ENCODE measurements around the gene ITGA2.

The ITGA2 gene

GRCh38 chr5:53055365-53055764 lies 66.2 kb downstream of the ITGA2 start:
- no peak for DNase-seq (ENCODE audit: low spot score)

- no peak for DNase-seq (ENCODE audit: low spot score)
Measured at GRCh38 chr5:53059281-53059680, 70.1 kb downstream of the ITGA2 start.

- DNase-seq (ENCODE audit: low spot score): no peak
Measured at GRCh38 chr5:53063176-53063575, 74.0 kb downstream of the ITGA2 start.

- no peak for DNase-seq (ENCODE audit: low spot score)
Measured at GRCh38 chr5:53063791-53064190, 74.6 kb downstream of the ITGA2 start.

GRCh38 chr5:53066088-53066487 lies 76.9 kb downstream of the ITGA2 start:
- no peak for DNase-seq (ENCODE audit: low spot score)

GRCh38 chr5:53067641-53068040 lies 78.5 kb downstream of the ITGA2 start:
- no peak for DNase-seq (ENCODE audit: low spot score)

GRCh38 chr5:53068291-53068836 lies 79.2 kb downstream of the ITGA2 start:
- DNase-seq (ENCODE audit: low spot score): no peak

- peak; percentile 68 for DNase-seq (ENCODE audit: low spot score)
Measured at GRCh38 chr5:53069626-53070025, 80.5 kb downstream of the ITGA2 start.

- no peak for DNase-seq (ENCODE audit: low spot score)
Measured at GRCh38 chr5:53071298-53071697, 82.1 kb downstream of the ITGA2 start.

- peak; percentile 64 for DNase-seq (ENCODE audit: low spot score)
Measured at GRCh38 chr5:53071738-53072137, 82.6 kb downstream of the ITGA2 start.

- peak; percentile 46 for DNase-seq (ENCODE audit: low spot score)
Measured at GRCh38 chr5:53073348-53073747, 84.2 kb downstream of the ITGA2 start.

GRCh38 chr5:53076014-53076583 lies 86.9 kb downstream of the ITGA2 start:
- no peak for DNase-seq (ENCODE audit: low spot score)

- no peak for DNase-seq (ENCODE audit: low spot score)
Measured at GRCh38 chr5:53080271-53080670, 91.1 kb downstream of the ITGA2 start.

- no peak for DNase-seq (ENCODE audit: low spot score)
Measured at GRCh38 chr5:53083927-53084326, 94.8 kb downstream of the ITGA2 start.

- DNase-seq (ENCODE audit: low spot score): no peak
Measured at GRCh38 chr5:53084546-53085255, 95.5 kb downstream of the ITGA2 start.

- DNase-seq (ENCODE audit: low spot score): no peak
Measured at GRCh38 chr5:53087171-53087570, 98.0 kb downstream of the ITGA2 start.

GRCh38 chr5:53087621-53088121 lies 98.5 kb downstream of the ITGA2 start:
- no peak for DNase-seq (ENCODE audit: low spot score)

- no peak for DNase-seq (ENCODE audit: low spot score)
Measured at GRCh38 chr5:53089481-53089991, 100.4 kb downstream of the ITGA2 start.

- DNase-seq (ENCODE audit: low spot score): no peak
Measured at GRCh38 chr5:53090229-53090628, 101.1 kb downstream of the ITGA2 start.

GRCh38 chr5:53091289-53091688 lies 102.1 kb downstream of the ITGA2 start:
- DNase-seq (ENCODE audit: low spot score): peak; percentile 43

GRCh38 chr5:53092242-53092641 lies 103.1 kb downstream of the ITGA2 start:
- DNase-seq (ENCODE audit: low spot score): no peak

- no peak for DNase-seq (ENCODE audit: low spot score)
Measured at GRCh38 chr5:53095217-53095616, 106.1 kb downstream of the ITGA2 start.

- DNase-seq (ENCODE audit: low spot score): peak; percentile 61
Measured at GRCh38 chr5:53095931-53096525, 106.9 kb downstream of the ITGA2 start.
